HFF-Myc (cell line): ENCODE measurements around the gene NAV1.

Experiments used
- DNase-seq: peaks from one replicate; pipeline ENCODE4 v3.0.0-alpha.2; 2011; ENCODE audit warnings: low read depth; ENCODE audit errors: extremely low read depth
- H3K4me3 ChIP-seq: replicated peaks from 2 replicates; pipeline ENCODE4 v1.5.1; 2011; ENCODE audit warnings: low read depth, mild to moderate bottlenecking, control low read depth, low read length
- CTCF ChIP-seq: IDR thresholded peaks from 2 replicates; pipeline ENCODE4 v1.5.1; 2012; ENCODE audit warnings: mild to moderate bottlenecking, low read depth, low read length, control low read depth; ENCODE audit errors: missing control alignments

Gene NAV1

GRCh38 chr1:201504179-201504631 lies 34.7 kb upstream of the NAV1 start:
- no peak for DNase-seq
- H3K4me3 ChIP-seq, result peak overlapping the region; percentile 11; the same call in 1 of the 2 replicates
- TF ChIP-seq CTCF, result no peak

GRCh38 chr1:201504799-201505502 lies 34.0 kb upstream of the NAV1 start:
- no peak for TF ChIP-seq CTCF
- peak overlapping the region; percentile 70 for H3K4me3 ChIP-seq
- DNase-seq, result no peak

GRCh38 chr1:201505503-201505890 lies 33.4 kb upstream of the NAV1 start:
- no peak for DNase-seq
- peak overlapping the region; percentile 70 for H3K4me3 ChIP-seq
- no peak for TF ChIP-seq CTCF

GRCh38 chr1:201506092-201506491 lies 32.8 kb upstream of the NAV1 start:
- no peak for TF ChIP-seq CTCF

GRCh38 chr1:201506557-201507359 lies 32.2 kb upstream of the NAV1 start, which contains the start of gene CSRP1:
TSS of gene CSRP1 (minus strand) at chr1:201507123. CDS start at chr1:201496303, 10,820 bp downstream.
- TF ChIP-seq CTCF, result no peak
- no peak for DNase-seq
- peak within 1 kb of the TSS; percentile 70 for H3K4me3 ChIP-seq

More at GRCh38 chr1:201506092-201506491, 32.8 kb upstream of the NAV1 start:
- DNase-seq, result no peak
- H3K4me3 ChIP-seq, result peak overlapping the region; percentile 70

GRCh38 chr1:201507360-201507675 lies 31.6 kb upstream of the NAV1 start:
- no peak for TF ChIP-seq CTCF
- no peak for DNase-seq
- H3K4me3 ChIP-seq, result peak overlapping the region; percentile 70
